Stimulated activated CD8-positive, alpha-beta memory T cell treated with anti-CD3 and anti-CD28 coated beads, Interleukin-15, amount 100 ng/mL, for 24 hours (primary cell): ENCODE data around the gene RARRES1.

Experiments used
- DNase-seq: peaks from one replicate; pipeline ENCODE4 v3.0.0-alpha.2; 2020; ENCODE audit warnings: low read depth

RARRES1 gene

GRCh38 chr3:158731938-158732855, at the start of gene RARRES1:
TSS of gene RARRES1 (minus strand) at chr3:158732457. CDS start at chr3:158732415, 42 bp downstream.
- no peak for DNase-seq

- no peak for DNase-seq
Observed at GRCh38 chr3:158781849-158782248, 49.6 kb upstream of the RARRES1 start.

DNA sequence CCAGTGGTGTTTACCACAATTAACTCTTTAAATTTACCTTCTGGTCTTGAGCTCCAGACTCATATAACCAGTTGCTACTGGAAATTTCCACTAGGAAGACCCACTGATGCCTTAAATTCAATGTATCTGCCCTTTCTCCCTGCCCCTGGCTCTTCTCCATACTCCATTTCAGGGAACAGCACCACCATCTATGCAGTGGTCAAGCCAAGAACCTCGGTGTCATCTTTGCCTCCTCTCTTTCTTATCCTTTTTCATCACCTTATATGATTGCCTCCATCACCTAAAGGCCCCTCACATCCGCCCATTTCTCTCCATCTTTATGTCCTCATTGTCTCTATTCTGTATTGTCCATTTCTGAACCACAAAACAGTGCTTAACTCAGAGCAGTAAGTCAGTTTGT, 48.9 kb upstream of the RARRES1 start:
- DNase-seq, result no peak

- DNase-seq, result no peak
Observed at GRCh38 chr3:158780766-158781165, 48.5 kb upstream of the RARRES1 start.

DNA sequence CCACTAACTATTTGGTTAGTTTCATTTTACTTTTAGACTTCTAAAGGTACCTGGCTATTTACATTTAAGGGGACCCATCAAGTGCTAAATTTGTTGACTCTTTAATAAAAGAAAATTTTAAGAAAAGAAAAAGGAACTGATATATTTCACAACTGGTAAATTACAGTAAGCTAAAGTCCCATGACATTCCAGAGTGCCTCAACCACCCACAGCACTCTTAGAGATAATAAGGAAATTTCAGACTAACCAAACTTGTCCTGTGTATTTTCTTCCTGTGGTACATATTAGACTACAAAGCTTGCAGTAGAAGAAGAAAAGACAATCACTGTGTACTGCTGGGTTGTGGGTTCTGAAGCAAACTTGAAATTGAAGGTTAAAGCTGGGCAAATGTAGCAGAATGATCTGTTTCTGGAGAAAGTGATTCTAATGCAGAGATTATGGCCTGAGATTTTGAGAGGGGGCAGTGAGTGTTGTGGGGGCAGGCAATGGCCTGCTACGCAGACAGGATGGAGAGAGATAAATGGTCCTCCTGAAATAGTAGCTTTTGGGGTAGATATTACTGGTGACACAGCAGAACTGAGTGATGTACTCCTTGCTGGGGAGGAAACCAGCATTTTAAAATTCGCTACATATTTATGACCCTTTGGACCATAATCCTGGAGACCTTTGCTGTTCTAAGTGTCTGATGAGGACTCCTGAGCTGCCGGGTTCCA, 45.1 kb upstream of the RARRES1 start:
- DNase-seq, result no peak

DNA sequence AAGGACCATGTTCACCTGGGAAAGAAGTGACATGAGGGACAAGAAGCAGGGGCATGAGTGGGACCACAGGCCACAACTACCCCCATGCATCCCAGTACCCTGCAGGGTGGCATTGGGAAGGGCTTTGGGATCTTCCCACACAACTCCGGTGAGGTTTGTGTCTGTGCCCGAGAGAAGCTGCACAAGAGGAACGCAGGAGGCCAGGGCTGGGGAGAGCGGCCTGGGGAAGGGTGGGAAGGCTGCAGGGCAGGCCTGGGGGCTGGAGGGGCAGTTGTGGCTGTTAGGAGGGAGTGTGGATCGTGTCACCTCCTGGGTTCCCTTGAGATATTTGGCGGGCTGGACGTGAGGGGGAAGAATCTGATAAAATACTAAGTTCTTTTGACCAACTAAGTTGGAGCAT, 44.3 kb upstream of the RARRES1 start:
- DNase-seq, result no peak

GRCh38 chr3:158775426-158776410, 43.5 kb upstream of the RARRES1 start:
- no peak for DNase-seq

- DNase-seq, result no peak
Observed at GRCh38 chr3:158774965-158775364, 42.7 kb upstream of the RARRES1 start.

GRCh38 chr3:158773845-158774830, 41.9 kb upstream of the RARRES1 start:
- DNase-seq, result no peak

DNA sequence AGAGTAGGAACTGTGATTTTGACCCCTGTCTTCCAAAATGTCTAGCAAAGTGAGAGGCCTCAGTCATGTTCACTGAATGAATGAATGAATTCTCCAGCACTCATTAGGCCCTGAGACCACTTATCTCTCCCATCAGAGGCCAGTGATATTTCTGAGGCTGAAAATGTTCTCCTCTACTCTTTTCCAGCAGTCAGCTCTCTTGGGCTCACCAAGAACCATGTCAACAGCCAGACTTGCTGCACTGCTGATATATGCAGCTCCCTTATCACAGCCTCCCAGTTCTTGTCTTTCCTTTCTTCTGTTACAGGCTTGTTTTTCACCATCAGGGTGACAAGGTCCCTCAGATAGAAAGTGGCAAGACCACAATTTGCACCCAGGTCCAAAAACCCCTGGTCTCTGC, 40.9 kb upstream of the RARRES1 start:
- DNase-seq, result no peak

- no peak for DNase-seq
Observed at GRCh38 chr3:158771982-158772381, 39.7 kb upstream of the RARRES1 start.

DNA sequence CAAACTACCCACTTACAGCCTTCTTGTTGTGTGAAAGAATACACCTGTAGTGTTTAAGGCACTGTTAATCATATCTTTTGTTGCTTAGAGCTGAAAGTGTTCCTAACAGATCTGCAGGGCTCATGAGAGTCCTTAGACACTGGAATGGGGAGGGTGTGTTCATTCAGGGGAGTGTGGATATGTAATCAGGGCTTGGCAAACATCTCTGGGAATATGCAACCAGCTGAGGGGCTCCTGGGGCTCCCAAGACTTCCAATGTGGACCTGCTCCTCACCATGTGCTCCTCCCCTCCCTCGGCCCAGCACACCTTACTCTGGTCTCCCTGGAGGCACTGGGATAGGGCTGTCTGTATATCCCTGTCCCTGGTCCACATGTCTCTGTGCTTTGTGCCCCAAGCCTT, 39.3 kb upstream of the RARRES1 start:
- no peak for DNase-seq

- DNase-seq, result no peak
Observed at GRCh38 chr3:158770741-158771350, 38.6 kb upstream of the RARRES1 start.

DNA sequence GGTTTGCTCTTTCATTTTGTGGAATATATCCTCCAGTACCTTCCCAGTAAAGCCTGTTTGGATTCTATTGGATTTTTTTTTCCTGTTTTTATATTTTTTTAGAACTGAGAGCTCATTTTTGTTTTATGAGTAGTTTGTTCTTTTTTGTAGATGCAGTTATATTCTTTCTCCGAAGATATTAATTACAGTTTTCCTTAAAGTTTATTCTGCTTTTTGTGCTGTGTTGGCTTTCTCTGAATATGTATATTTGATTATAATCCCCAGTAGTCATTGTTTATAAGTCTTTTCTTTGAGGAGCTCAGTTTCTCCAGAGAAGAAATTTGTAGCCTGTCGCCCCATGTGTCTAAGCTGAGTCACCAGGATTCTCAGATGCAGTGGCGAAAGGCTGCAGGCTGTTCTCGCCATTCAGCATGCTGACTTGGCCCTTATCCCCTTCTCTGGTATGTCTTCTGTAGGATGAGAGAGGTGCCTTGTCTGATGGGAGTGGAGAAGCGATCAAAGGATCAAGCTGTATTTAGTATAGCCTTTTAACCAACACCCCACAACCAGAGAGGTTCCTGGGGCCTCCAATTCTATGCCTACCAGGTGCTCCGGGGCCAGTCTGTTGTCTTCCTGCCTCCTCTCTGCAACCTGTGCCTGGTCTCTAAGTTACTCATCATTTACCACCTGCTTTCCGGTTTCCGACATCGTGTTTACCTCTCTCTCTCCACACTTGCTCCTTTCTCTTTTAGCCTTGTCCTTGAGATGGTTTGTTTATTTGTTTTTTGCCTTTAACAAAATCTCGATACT, 37.9 kb upstream of the RARRES1 start:
- DNase-seq, result no peak

DNA sequence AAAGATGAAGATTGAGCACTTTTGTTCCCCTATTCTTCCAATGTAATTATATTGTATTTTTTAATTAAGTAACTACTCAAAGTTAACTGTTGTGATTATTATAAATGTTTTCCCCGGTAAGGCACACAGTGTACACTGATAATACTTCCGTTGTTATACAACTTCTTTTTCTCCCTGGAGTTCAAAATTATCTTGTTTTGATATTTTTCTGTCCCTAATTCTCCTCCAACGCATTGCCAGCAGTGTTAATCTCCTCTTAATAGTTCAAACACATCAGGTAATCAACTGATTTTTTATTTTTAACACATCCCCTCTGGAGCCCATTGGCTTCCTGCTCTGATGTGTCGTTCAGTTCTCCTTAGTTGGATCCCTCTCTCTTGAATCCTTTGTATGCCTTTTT, 37.3 kb upstream of the RARRES1 start:
- no peak for DNase-seq

DNA sequence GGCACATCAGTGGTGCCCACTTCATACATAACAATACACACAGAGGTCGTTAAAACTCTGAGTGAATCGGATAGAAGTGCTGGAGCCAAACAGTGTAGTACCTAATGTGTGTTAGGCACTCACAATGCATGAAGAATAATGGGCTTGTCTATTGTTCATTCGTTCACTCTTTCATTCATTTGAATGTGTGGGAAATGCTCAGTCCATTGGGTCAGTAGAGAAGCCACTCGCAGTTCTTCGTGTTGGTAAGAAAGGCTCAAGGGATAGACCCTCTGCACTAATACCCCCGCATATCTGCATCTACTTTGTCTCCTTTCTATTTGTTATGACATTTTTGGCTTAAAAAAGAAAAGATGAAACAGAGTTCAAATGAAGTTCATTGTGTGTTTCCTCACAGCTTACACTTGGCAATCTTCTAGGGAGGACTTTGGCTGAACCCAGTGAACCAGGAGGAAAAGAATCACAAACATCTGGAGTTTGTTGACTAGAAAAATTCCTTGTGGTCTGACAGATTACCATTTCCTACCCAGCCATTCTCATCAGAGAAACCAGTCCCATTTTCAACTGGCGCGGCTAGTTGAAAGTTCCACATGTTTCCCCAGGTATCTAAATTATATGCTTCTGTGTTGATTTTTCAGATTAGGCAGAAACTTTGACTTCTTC, 36.8 kb upstream of the RARRES1 start:
- DNase-seq, result no peak

DNA sequence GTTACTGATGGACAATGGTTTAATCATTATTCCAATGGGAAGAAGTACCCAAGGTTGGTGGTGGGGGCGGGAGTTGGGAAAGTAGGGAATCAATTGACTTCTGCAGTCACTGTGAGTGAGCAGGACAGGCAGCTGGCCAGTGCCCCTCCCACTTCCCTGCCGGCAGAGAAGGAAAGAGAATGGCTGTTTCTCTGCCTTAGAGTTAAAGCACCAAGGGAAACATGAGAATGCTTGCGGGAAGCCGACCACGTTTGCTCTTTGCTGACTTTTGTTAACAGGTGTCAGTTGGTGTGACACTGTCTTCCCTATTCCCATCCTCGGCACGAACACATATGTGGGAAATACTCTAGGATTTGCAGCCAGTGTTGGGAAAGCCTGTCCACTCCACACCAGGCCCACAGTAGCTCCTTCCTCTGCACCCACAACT, 36.1 kb upstream of the RARRES1 start:
- no peak for DNase-seq

GRCh38 chr3:158766364-158766763, 34.1 kb upstream of the RARRES1 start:
- no peak for DNase-seq
